NCI-H187 (cell line): ENCODE measurements around the gene NHEJ1.
A peak's percentile ranks its signal among the peaks of the same experiment; 100 is the strongest.

Experiments
- DNase-seq, 2 experiments: peaks; one replicate each; lab custom pipeline; 2025; lab: John Stamatoyannopoulos, UW

Gene NHEJ1

DNA sequence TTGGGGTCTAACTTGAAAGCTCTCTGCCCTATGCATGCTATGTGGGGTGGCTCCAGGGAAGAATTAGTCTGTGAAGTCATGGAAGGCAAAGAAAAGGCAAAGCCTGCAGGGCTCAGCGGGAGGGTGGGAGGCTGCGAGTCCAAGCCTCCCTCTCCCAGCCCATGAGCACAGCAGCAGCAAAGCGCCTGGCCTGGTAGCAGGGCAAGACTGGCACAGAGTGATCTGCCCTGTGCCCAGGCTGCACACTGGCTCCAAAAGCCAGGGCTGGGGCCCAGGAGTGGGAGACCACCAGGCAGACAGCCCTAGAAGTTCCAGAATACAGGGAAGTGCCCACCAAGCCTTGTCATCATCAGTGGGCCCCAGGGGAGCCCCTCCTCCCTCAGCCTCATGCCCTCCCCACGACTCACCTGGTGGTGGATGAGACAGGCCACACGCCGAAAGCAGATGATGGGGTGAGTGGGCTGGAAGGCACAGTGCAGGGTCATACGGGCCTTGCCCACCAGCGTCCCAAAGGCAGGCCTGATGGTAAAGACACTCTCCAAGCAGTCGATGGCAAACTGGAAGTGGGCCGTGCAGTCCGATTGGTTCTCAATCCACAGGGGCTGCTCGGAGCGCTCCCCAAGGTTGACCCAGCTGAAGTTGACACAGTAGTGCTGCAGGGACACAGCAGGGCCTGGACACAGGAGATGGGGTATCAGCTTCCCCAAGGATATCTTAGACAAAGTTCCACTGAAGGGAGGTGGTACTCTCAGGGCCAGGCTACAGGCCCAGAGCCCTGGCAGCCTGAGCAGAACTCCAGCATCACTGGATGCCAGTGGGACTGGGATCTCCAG lies 131.4 kb downstream of the NHEJ1 start:
- peak in 1 of 2 experiments; percentile 5 for DNase-seq

GRCh38 chr2:219028141-219028540 lies 132.5 kb downstream of the NHEJ1 start:
- no peak for DNase-seq

- DNase-seq = no peak
Observed at GRCh38 chr2:219027511-219028055, 133.0 kb downstream of the NHEJ1 start.

DNA sequence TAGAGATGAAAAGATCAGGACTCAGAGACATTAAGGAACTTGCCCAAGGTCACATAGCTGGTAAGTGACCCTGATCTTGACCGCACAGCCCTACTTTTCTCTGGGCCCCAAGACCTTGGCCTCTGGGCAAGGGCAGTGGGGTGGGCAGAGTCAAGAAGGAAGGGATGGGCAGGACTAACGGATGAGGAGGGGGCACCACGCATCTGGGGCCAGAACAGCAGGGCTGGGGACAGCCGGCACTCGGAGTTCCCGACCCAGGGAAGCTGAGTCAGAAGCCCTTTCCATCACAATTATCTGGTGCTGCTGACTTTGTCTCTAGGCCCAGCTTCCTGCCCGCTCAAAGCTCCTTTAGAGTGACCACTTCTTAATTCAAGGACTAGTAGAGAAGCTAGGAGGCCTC lies 133.7 kb downstream of the NHEJ1 start:
- DNase-seq = no peak

DNA sequence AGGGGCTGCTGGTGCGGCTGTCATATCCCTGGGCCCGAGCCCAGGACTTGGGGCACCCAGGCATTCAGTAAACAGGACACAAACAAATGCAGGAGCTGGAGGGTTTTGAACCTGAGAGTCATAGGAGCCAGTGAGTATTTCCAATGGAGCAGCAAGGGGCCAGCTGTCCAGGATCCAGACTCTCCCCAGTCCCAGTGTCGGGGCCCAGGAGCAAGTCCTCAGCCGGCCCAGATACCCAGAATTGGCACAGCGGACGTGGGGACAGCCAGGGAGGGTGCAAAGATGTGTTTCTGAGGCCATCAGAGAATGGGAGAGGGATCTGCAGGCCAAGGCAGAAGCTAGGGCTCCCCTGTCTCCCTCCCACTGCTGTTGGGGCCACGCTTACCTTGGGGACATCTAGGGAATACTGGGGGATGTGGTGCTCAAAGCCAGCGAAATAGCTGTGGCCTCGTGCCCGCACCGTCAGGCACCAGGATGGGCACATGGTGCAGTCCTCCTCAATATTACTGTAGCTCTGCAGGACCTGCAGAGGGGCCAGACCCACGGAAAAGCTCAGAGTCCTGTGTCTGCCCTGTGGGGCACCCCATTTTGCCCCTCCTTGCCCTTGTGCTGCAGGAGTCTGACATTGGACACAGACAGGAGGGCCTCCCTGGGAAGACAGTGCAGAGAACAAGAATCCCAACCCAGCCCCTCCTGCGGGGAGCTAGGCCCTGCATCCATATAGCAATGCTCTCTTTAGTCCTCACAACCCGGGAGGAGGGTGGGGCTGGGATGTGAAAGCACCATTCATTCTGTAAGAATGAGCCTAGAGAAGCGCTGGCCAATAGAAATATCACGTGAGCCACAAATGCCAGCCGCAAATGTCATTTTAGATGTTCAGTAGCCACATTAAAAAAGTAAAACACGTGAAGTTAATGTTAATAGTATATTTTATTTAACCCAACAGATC lies 134.7 kb downstream of the NHEJ1 start:
- DNase-seq = no peak
